ENCODE results near the gene ADCYAP1R1.

The ADCYAP1R1 gene

GRCh38 chr7:31006857-31007256 lies 45.3 kb upstream of the ADCYAP1R1 start:
- Histone ChIP-seq H3K4me3 (IDR thresholded peaks at IDR 0.05; ENCODE audit: insufficient read depth, low read depth, low read length) (no peak overlapping the region), H3K79me2 (ENCODE audit: insufficient read depth, low read depth) (no peaks in the 10 kb centered on the region), H4K20me1 (ENCODE audit: insufficient read depth) (no peaks in the 10 kb centered on the region), H3K4me2 (no peak overlapping the region), H2AFZ (ENCODE audit: low read depth) (no peak overlapping the region), H3K9ac (no peak overlapping the region), H3K27me3 (ENCODE audit: insufficient read depth, low read depth) (no peaks in the 10 kb centered on the region), H3K4me1 (ENCODE audit: low read depth, poor library complexity, severe bottlenecking) (no peaks in the 10 kb centered on the region), H3K36me3 (ENCODE audit: insufficient read depth) (no peaks in the 10 kb centered on the region), H3K27ac (no peak overlapping the region)
- no peak for TF ChIP-seq CTCF (conservative IDR thresholded peaks at IDR 0.05; ENCODE audit: low read depth, low read length)

GRCh38 chr7:31007634-31008033 lies 44.5 kb upstream of the ADCYAP1R1 start:
- H3K27me3 ChIP-seq (ENCODE audit: insufficient read depth, low read depth): no peaks in the 10 kb centered on the region
- no peak overlapping the region for H3K4me3 ChIP-seq (IDR thresholded peaks at IDR 0.05; ENCODE audit: insufficient read depth, low read depth, low read length)
- H3K27ac ChIP-seq: no peak overlapping the region
- no peak overlapping the region for H2AFZ ChIP-seq (ENCODE audit: low read depth)
- no peak overlapping the region for H3K4me2 ChIP-seq
- H3K9ac ChIP-seq: no peak overlapping the region
- H3K79me2 ChIP-seq (ENCODE audit: insufficient read depth, low read depth): no peaks in the 10 kb centered on the region
- H4K20me1 ChIP-seq (ENCODE audit: insufficient read depth): no peaks in the 10 kb centered on the region
- no peaks in the 10 kb centered on the region for H3K4me1 ChIP-seq (ENCODE audit: low read depth, poor library complexity, severe bottlenecking)
- no peaks in the 10 kb centered on the region for H3K36me3 ChIP-seq (ENCODE audit: insufficient read depth)
- TF ChIP-seq CTCF (conservative IDR thresholded peaks at IDR 0.05; ENCODE audit: low read depth, low read length): no peak

- Histone ChIP-seq H4K20me1 (ENCODE audit: insufficient read depth) (no peaks in the 10 kb centered on the region), H3K36me3 (ENCODE audit: insufficient read depth) (no peaks in the 10 kb centered on the region), H2AFZ (ENCODE audit: low read depth) (no peak overlapping the region), H3K4me2 (no peak overlapping the region), H3K4me1 (ENCODE audit: low read depth, poor library complexity, severe bottlenecking) (no peaks in the 10 kb centered on the region), H3K4me3 (IDR thresholded peaks at IDR 0.05; ENCODE audit: insufficient read depth, low read depth, low read length) (no peak overlapping the region), H3K27ac (no peak overlapping the region), H3K79me2 (ENCODE audit: insufficient read depth, low read depth) (no peaks in the 10 kb centered on the region), H3K9ac (no peak overlapping the region), H3K27me3 (ENCODE audit: insufficient read depth, low read depth) (no peaks in the 10 kb centered on the region)
- TF ChIP-seq CTCF (conservative IDR thresholded peaks at IDR 0.05; ENCODE audit: low read depth, low read length): no peak
Observed at GRCh38 chr7:31014826-31015225, 37.3 kb upstream of the ADCYAP1R1 start.

GRCh38 chr7:31017032-31017675 lies 35.0 kb upstream of the ADCYAP1R1 start:
- Histone ChIP-seq H3K27ac (no peak overlapping the region), H3K27me3 (ENCODE audit: insufficient read depth, low read depth) (no peaks in the 10 kb centered on the region), H4K20me1 (ENCODE audit: insufficient read depth) (no peaks in the 10 kb centered on the region), H3K36me3 (ENCODE audit: insufficient read depth) (no peaks in the 10 kb centered on the region), H3K4me1 (ENCODE audit: low read depth, poor library complexity, severe bottlenecking) (no peaks in the 10 kb centered on the region), H3K4me3 (IDR thresholded peaks at IDR 0.05; ENCODE audit: insufficient read depth, low read depth, low read length) (no peak overlapping the region), H3K4me2 (no peak overlapping the region), H3K79me2 (ENCODE audit: insufficient read depth, low read depth) (no peaks in the 10 kb centered on the region), H3K9ac (no peak overlapping the region), H2AFZ (ENCODE audit: low read depth) (no peak overlapping the region)
- TF ChIP-seq CTCF (conservative IDR thresholded peaks at IDR 0.05; ENCODE audit: low read depth, low read length): no peak
